Stimulated activated CD8-positive, alpha-beta memory T cell treated with anti-CD3 and anti-CD28 coated beads, Interleukin-2, amount 100 ng/mL, for 48 hours (primary cell): Measurements from ENCODE around the gene KRT8.
"Not testable (repeated sequence)": the region's sequence is repeated elsewhere in the genome, so short reads cannot be mapped to it uniquely, and the experiment has no call there.

Experiments
- DNase-seq, 2 donors: peaks; one replicate each; pipeline ENCODE4 v3.0.0-alpha.2; 2020; ENCODE audit warnings: low read depth in 2 of 2

The KRT8 gene

GRCh38 chr12:52904509-52905300 lies at the start of gene KRT8:
Gene KRT8 (minus strand): TSS chr12:52905076. CDS start chr12:52904981, 95 bp downstream.
- not testable (repeated sequence) for DNase-seq

GRCh38 chr12:52953181-52953841 lies 48.4 kb upstream of the KRT8 start:
- DNase-seq = no peak

GRCh38 chr12:52952076-52952801 lies 47.4 kb upstream of the KRT8 start:
- DNase-seq = no peak

- DNase-seq = no peak
These were observed 46.8 kb upstream of the KRT8 start for GRCh38 chr12:52951640-52952039.

GRCh38 chr12:52951126-52951525 lies 46.2 kb upstream of the KRT8 start:
- no peak for DNase-seq

- DNase-seq = no peak
These were observed 45.7 kb upstream of the KRT8 start for GRCh38 chr12:52950553-52950952.

- DNase-seq = no peak
These were observed 44.8 kb upstream of the KRT8 start for GRCh38 chr12:52949413-52950331.

GRCh38 chr12:52947738-52948423 lies 43.0 kb upstream of the KRT8 start:
- no peak for DNase-seq

- DNase-seq = no peak
These were observed 42.1 kb upstream of the KRT8 start for GRCh38 chr12:52946797-52947547.

- DNase-seq = no peak
These were observed 41.5 kb upstream of the KRT8 start for GRCh38 chr12:52946334-52946733.

- DNase-seq = no peak
These were observed 40.7 kb upstream of the KRT8 start for GRCh38 chr12:52945389-52946232.

- DNase-seq = no peak
These were observed 40.0 kb upstream of the KRT8 start for GRCh38 chr12:52944683-52945388.

- no peak for DNase-seq
These were observed 38.0 kb upstream of the KRT8 start for GRCh38 chr12:52942901-52943181.

- no peak for DNase-seq
These were observed 37.4 kb upstream of the KRT8 start for GRCh38 chr12:52942066-52942900.

GRCh38 chr12:52929538-52929937 lies 24.7 kb upstream of the KRT8 start:
- DNase-seq = no peak

- DNase-seq = no peak
These were observed 23.1 kb upstream of the KRT8 start for GRCh38 chr12:52927964-52928363.

- DNase-seq = no peak
These were observed 21.8 kb upstream of the KRT8 start for GRCh38 chr12:52926596-52927234.
